Measurements from ENCODE around the gene MAP3K9. TPM values are rescaled to one million over a fixed set of nuclear protein-coding genes. Genes with fewer than 3 reads are reported as not detected.
A peak's percentile ranks its signal among the peaks of the same experiment; 100 is the strongest.

MAP3K9 gene
- total and polyA plus RNA-seq, 10 of the 15 experiments (the other 5 are each of a cell fraction or from before 2014, with no cell fraction given): 0.48 to 7.9 (median 2.9) TPM

- TF ChIP-seq REST (IDR thresholded peaks at IDR 0.05; ENCODE audit: low read depth, low read length) (no peak), ZBED1 (IDR thresholded peaks at IDR 0.05; ENCODE audit: borderline replicate concordance) (no peak), PBX3 (IDR thresholded peaks at IDR 0.05; ENCODE audit: insufficient replicate concordance, low read depth, low read length) (no peak), ZNF687 (IDR thresholded peaks at IDR 0.05) (no peak), SUZ12 (IDR thresholded peaks at IDR 0.05; ENCODE audit: unreplicated experiment) (no peak), NRF1 (conservative IDR thresholded peaks at IDR 0.05; ENCODE audit: low read depth, low read length) (no peak), NBN (IDR thresholded peaks at IDR 0.05) (0 out of 2 replicates have a peak, but pooled peaks have one; percentile 6), RBBP5 (conservative IDR thresholded peaks at IDR 0.05) (no peak), SUPT20H (IDR thresholded peaks at IDR 0.05; ENCODE audit: borderline replicate concordance, control insufficient read depth, low read depth, low read length) (no peak), CTCF (IDR thresholded peaks at IDR 0.05 in 2 of 3, conservative IDR thresholded peaks at IDR 0.05 in 1 of 3; ENCODE audit: control insufficient read depth in 2 of 3, extremely low read depth in 1 of 3, insufficient read depth in 1 of 3, low read depth in 3 of 3, low read length in 3 of 3) (no peak), CUX1 (IDR thresholded peaks at IDR 0.05; ENCODE audit: insufficient replicate concordance, low read depth, low read length) (no peak), BHLHE40 (IDR thresholded peaks at IDR 0.05; ENCODE audit: borderline replicate concordance in 1 of 2, low read depth in 2 of 2, low read length in 1 of 2) (no peak)
These were observed 13.3 kb upstream of the MAP3K9 start (continued) for GRCh38 chr14:70822530-70823185.
